Measurements from ENCODE around the gene TLCD3A.

- TF ChIP-seq CTCF (IDR thresholded peaks at IDR 0.05) (no peak), EZH2 (IDR thresholded peaks at IDR 0.05; ENCODE audit: borderline replicate concordance, insufficient read depth, low read depth, low read length, poor library complexity, severe bottlenecking) (no peak)
Observed at GRCh38 chr17:788551-788950, 56.2 kb downstream of the TLCD3A start.

Measured in B cell (primary cell).